HG03354 (cell line): ENCODE results near the gene OCA2.

ENCODE experiments used
- ATAC-seq: cut with Tn5 transposase; IDR thresholded peaks from one replicate; pipeline ENCODE4 v1.9.1; 2021; ENCODE audit warnings: mild to moderate bottlenecking; ENCODE audit not compliant: unreplicated experiment, poor library complexity, severe bottlenecking

OCA2 gene

DNA sequence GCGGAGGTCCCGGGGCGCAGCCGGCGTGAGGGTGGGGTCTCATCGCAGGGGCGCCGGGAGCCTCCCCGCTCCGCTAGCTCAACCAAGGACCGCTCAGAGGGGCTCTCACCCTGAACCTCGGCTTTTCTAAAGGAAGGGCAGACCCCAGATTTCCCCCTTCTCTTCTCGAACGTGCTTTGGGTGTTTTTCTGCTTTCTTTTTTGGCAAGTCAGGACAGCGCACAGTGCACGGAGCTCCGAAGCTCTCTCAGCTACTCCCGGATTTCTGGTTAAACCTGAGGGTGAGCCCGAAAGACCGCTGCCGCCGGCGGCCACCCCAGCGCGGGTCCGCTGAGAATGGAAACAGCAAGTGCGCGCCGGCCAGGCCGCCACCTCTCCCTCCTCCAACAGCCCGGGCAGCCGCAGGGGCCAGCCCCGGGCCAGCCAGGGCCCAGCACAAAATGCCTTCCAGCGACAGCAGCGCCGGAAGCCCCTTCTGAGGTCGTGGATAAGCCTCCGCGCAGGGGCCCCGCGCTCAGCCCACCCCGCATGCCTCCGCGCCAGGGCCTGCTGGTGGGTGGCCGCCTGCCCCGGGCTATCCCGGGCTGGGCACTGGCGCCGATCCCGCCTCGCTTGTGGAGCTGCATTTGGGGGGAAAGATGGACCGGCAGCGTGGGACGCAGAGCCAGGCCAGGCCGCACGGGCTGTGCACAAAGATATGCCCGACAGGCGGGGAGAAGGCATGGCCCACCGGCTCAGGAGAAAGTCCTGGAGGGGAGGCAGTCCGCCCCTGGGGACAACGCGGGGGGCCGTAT is 8.2 kb upstream of the OCA2 start:
- no peak for ATAC-seq

GRCh38 chr15:28106294-28107110 is 7.4 kb upstream of the OCA2 start:
- no peak for ATAC-seq

GRCh38 chr15:28105793-28106192 is 6.7 kb upstream of the OCA2 start:
- ATAC-seq, result no peak

DNA sequence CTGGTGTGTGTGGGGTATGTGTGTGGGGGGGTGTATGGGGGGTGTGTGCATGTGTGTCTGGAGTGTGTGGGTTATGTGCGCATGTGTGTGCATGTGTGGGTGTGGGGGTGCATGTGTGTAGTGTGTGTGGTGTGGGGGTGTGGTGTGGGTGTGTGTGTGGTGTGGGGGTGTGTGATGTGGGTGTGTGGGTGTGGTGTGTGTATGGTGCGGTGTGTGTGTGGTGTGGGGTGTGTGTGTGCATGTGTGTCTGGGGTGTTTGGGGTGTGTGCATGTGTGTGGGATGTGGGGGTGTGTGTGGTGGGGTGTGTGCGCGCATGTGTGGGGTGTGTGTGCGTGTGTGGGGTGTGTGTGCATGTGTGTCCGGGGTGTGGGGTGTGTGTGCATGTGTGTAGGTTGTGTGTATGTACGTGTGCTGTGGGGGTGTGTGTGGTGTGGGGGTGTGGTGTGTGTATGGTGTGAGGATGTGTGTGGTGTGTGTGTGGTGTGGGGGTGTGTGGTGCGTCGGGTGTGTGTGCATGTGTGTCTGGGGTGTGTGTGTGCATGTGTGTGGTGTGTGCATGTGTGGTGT is 6.2 kb upstream of the OCA2 start:
- no peak for ATAC-seq

DNA sequence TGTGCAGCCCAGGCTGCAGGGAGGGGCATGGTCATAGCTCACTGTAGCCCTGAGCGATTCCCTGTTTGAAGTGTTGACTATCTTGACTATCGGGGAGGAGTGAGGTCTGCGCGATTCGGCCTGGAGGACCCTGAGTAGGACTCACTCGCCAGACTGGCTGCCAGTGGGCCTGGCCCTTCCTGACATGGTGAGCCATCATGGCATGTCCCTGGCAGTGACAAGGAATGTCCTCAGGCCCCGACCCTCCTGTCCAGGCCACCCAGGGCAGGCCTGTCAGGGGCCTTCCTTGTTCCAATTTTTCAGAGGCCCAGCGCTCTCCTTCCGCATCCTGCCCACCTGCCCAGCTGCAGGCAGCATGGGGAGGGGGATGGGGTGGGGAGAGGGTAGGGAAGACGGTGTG is 5.2 kb upstream of the OCA2 start:
- ATAC-seq, result no peak

- ATAC-seq, result no peak
These were observed 4.7 kb upstream of the OCA2 start for GRCh38 chr15:28103831-28104230.

DNA sequence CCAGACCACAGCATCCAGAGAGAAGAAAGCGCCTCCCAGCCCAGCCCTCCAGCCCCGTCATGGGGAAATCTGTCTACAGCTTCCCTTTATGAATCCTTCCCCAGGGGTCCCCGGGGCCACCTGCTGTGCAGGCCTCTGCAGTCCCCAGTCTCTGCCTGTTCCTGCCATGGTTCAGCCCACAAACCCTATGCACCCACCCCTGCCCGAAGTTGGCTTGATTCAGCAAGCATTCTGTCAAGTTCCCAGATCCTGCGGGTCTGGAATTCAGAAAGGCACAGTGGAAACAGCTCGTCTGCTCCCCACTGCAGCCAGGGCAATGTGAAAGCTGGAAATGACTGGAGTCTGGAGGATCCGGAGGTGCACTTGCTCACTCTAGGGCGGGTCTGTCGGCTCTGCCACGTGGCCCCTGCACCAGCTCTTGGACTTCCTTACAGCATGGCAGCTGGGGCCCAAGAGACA is 2.9 kb upstream of the OCA2 start:
- ATAC-seq, result no peak

DNA sequence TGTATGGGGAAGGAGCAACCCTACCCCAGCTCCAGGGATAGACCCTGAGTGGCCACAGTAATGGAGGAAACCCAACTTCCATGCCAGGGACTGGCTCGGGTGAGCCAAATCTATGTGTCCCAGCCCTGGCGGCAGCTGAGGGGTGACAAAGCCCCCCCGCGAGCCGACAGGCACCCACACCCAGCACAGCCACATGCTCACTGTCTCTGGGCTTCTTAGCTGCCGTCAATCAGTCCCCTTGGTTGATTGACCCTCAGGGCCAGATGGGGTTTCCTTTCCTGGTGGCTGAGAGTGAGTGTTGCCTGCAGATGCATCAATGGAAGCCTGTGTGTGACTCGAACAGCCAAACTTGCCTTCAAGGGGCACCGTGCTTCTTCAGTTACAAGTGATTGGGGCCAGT is 2.1 kb upstream of the OCA2 start:
- no peak for ATAC-seq

- ATAC-seq, result no peak
These were observed 1.5 kb upstream of the OCA2 start for GRCh38 chr15:28100516-28101195.

GRCh38 chr15:28099555-28100140 is 533 bp upstream of the OCA2 start:
- no peak for ATAC-seq

GRCh38 chr15:28098360-28098765 is 752 bp downstream of the OCA2 start:
- no peak for ATAC-seq

GRCh38 chr15:28097656-28098359 is 1.3 kb downstream of the OCA2 start:
- no peak for ATAC-seq

GRCh38 chr15:28096670-28097431 is 2.3 kb downstream of the OCA2 start:
- ATAC-seq, result no peak

- peak; percentile 8 for ATAC-seq
These were observed 2.8 kb downstream of the OCA2 start for GRCh38 chr15:28096411-28096669.

- no peak for ATAC-seq
These were observed 4.2 kb downstream of the OCA2 start for GRCh38 chr15:28094732-28095521.

- no peak for ATAC-seq
These were observed 5.2 kb downstream of the OCA2 start for GRCh38 chr15:28093752-28094535.

DNA sequence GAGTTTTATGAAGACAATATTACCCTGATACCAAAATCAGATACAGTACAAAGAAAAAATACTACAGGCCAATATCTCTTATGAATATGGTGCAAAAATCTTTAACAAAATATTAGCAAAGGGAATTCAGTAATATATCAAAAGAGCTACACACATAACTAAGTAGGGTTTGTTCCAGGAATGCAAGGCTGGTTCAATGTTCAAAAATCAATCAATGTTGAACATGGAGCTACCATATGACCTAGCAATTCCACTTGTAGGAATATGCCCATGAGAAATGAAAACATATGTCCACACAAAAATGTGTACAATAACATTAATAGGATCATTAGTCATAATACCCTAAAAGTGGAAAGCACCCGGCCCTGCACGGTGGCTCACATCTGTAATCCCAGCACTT is 7.8 kb downstream of the OCA2 start:
- ATAC-seq, result no peak
